Measurements from ENCODE around the gene SRPK2.

- TF ChIP-seq ZFP37 (tag by site-specific recombination; IDR thresholded peaks at IDR 0.05) (no peak), CTCF (tag by site-specific recombination; IDR thresholded peaks at IDR 0.05) (no peak), ZNF776 (tag by site-specific recombination; IDR thresholded peaks at IDR 0.05; ENCODE audit: borderline replicate concordance) (no peak), ZNF785 (tag by site-specific recombination; IDR thresholded peaks at IDR 0.05) (no peak), ZNF423 (tag by site-specific recombination; IDR thresholded peaks at IDR 0.05) (no peak), ZNF292 (tag by site-specific recombination; IDR thresholded peaks at IDR 0.05; ENCODE audit: borderline replicate concordance, low read depth) (no peak), ZNF837 (tag by site-specific recombination; IDR thresholded peaks at IDR 0.05) (no peak), MEIS1 (CRISPR knock-in tag; IDR thresholded peaks at IDR 0.05; ENCODE audit: borderline replicate concordance) (no peak), ZBTB20 (tag by site-specific recombination; IDR thresholded peaks at IDR 0.05) (no peak), PRDM4 (tag by site-specific recombination; IDR thresholded peaks at IDR 0.05) (no peak)
Measured at GRCh38 chr7:105133986-105134655, 254.6 kb downstream of the SRPK2 start.

Measured in HEK293 (cell line).